HT-29 (cell line): Measurements from ENCODE around the gene RBM20. TPM values are rescaled to one million over a fixed set of nuclear protein-coding genes. Genes with fewer than 3 reads are reported as not detected.

Experiments used
- DNase-seq: peaks from one replicate; pipeline ENCODE4 v3.0.0-alpha.2; 2015; ENCODE audit warnings: low spot score
- total RNA-seq: library from RNA; depleted of rRNA; stranded (reverse); fragments of >200 nt; shearing (Covaris generic); gene quantifications from 2 replicates; pipeline ENCODE4 v1.2.3, GENCODE V29; 2014

RBM20 gene
- total RNA-seq, 1 experiment from 2014 or later: not detected

DNA sequence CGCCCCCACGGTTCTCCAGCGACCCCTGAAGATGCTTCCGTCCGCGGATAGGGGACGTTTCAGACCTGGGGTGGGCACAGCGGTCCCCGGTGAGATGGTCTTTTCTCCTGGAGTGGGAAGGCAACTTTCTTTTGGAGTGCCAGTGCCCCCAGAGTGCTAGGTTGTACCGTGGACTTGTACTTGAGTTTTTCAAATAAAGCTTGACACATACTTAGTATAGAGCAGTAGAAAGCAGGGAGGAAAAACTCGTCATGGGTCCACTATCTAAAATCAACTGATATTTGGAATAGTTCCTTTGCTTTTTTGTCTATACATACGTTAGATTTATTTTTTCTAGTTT lies 28.4 kb downstream of the RBM20 start:
- DNase-seq: no peak

- no peak for DNase-seq
Observed at GRCh38 chr10:110676016-110676415, 31.9 kb downstream of the RBM20 start.

GRCh38 chr10:110679486-110680272 lies 35.5 kb downstream of the RBM20 start:
- DNase-seq: no peak

DNA sequence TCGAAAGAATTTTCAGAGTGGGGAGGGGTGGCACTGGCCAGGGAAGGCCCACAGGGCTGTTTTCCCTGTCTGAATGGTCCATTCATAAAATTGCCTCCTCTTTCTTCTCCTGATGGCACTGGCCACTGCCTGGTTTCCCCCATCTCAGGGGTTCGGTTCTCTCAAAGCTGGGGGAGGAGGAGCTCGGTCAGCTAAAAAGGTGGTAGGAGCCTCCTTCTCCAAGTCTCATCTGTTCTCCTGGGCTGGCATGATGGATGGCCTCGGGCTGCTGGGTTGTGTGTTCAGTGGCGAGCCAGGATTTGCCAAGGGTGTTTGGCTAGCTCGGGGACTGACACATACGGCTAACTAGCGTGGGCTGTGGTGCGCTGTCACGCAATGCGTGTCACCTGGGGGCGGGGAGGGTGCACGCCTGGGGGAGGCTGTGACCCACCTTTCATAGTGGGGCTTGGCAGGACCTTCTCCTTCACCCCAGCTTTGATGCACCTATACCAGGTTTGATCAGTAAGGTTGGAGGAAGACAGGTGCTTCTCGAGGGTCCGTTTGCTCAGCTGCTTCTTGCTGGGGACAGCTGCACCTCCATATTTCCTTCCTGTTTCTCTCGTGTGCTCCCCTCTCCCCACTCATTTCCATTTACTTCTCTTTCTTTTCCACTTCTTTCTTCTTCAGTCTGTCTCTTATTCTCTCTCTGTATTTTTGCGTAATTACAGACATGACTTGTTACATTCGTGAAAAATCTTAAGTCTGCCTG lies 36.3 kb downstream of the RBM20 start:
- no peak for DNase-seq

DNA sequence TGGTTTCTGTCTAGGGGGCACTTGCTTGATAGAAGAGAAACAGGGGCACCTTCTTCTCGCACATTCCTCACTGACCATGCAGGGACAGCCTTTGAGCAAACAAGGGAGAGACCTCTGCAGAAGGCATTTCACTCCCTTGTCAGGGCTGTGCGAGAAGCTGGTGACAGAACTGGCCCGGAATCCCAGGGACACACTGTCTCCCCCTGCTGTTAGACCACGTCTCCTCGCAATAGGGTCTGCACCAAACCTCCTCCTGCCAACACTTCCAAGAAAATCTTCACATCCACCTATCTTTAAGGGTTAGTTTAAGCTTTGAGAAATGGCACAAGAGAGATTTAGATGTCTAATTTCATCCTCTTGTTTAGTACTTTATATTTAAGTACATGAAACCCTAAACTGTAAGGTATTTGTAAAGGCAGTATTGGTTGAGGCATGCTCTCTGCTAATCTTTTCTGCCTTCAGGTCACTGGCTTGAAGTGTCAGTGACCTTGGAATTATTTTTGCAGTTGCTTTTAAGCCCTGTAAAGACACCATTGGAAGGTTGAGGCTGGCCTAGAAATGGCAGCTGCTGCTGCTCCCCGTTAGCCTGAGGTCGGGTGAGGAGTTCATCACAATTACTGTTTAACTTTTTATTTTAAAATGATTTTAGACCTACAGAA lies 37.0 kb downstream of the RBM20 start:
- peak; percentile 49 for DNase-seq

DNA sequence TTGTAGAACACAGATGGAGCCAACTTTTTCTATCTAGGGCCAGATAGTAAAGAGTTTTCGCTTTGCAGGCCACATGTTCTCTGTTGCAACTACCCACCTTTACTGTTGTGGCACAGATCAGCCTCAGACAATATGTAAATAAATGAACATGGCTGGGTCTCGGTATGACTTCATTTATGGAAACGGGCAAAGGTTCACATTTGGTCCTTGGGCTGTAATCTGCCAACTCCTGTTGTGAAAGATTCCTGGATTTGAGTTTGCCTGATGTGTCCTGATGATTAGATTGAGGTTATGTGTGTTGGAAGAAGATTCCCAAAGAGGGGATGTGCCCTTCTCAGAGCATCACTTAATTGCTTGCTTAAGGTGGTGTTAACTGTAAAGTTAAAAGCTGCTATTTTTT lies 38.2 kb downstream of the RBM20 start:
- DNase-seq: no peak

DNA sequence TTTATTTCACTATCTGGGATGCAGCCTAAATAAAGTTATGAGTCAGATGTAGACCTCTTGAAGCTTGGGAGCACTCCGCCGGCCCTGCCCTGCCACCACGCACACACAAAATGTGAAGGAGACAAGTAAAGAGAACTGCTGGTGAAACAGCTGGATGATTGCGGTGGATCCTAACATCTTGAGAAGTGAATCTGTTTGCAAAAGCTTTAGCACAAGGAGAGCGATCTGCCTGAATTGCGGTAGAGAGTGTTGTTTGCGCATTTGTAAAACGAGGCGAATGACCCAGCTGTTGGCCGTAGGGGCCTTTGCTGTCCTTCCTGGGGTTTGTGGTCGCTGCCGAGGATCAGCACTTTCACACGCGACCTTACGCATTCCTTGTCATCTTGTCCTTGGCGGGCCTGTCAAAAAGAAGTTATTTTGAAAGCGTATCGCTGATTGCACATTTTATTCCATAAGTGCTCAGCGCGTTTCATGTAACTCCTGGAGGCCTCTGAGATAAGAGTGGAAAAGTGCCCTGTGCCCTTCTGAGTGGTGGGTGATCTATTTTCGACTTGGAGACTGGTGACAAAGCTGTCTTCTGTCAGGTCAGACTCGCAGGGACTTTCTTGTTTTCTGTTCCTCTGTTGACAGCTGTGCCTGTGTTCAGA lies 40.8 kb downstream of the RBM20 start:
- DNase-seq: no peak

GRCh38 chr10:110686047-110686446 lies 41.9 kb downstream of the RBM20 start:
- DNase-seq: no peak

GRCh38 chr10:110686949-110687348 lies 42.8 kb downstream of the RBM20 start:
- no peak for DNase-seq

GRCh38 chr10:110687400-110687799 lies 43.3 kb downstream of the RBM20 start:
- no peak for DNase-seq

- no peak for DNase-seq
Observed at GRCh38 chr10:110691139-110691538, 47.0 kb downstream of the RBM20 start.

- no peak for DNase-seq
Observed at GRCh38 chr10:110694263-110694662, 50.1 kb downstream of the RBM20 start.

DNA sequence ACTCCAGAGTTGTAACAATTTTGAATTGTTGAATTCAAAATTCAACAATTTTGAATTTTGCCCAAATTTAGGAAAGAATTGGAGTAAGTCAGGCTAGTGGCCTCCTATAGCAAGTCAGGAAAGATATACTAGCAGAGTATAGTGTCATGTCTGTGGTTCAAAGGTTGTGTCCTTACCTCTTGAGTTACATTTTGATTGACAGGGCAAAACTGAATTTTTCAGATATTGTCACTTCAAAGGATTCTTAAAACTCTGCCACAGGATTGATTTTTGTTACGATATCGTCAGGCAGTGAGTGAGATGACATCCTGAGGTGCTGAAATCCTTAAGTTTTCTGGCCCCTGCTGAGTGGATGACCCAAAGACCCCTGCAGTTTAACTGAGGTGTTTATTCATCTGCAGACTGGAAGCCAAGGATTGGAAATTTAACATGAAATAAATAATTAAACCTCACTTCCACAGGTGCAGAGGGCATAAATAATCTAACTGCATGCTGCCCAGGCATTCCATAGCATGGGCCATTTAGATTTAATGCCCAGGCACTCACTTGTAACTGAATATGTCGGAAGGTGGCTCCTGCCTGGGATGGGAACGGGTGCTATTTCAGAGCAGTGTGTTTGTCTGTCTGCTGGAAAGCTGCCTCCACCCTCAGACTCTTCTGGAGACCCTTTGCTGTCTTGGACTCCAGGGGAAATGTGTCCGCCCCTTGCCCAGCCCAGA lies 50.8 kb downstream of the RBM20 start:
- no peak for DNase-seq

GRCh38 chr10:110695539-110695886 lies 51.4 kb downstream of the RBM20 start:
- no peak for DNase-seq

GRCh38 chr10:110696436-110696835 lies 52.3 kb downstream of the RBM20 start:
- DNase-seq: no peak

DNA sequence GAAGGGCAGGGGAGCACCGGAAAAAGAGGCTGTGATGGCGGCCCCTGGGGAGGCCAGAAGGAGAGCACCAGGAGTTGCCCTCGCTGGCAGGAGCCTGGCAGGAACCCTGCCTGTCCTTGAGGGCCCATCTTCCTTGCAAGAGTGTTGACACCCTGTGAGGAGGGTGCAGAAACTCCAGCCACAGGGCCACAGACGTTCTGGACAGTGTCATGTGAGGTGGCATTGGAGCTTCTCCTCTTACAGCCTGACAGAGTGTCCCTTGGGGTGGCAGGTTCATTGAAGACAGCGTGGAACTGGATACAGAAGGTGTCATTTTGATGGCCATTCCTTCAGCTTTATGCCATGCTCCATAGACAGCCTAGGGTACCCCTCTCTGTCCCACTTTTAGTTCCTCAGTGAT lies 54.2 kb downstream of the RBM20 start:
- DNase-seq: no peak

GRCh38 chr10:110698782-110699201 lies 54.7 kb downstream of the RBM20 start:
- DNase-seq: no peak

DNA sequence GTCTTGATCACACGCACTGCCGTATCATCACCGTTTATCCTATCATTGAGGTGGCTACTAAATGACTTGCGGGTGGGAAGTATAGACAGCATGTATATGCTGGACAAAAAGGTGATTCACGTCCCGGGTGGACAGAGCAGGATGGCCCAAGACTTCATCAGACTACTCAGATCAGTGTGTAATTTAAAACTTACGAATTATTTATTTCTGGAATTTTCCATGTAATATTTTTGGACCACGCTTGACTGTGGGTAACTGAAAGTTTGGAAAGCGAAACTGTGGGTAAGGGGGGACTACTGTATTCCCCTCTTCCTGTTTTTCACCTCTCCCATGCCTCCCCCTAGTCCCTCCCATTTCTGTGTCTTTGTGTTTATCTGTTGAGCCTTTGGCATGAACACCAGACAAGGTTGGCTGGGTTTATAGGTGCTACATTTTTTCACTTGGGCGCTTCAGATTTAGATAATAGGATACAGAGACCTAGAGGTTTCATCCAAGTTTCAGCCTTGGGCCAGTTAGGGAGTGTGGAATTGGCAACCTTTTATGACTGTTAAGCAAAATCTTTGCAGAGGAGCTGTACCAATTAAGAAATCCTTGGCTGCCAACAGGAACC lies 55.8 kb downstream of the RBM20 start:
- no peak for DNase-seq

GRCh38 chr10:110700947-110701616 lies 56.9 kb downstream of the RBM20 start:
- no peak for DNase-seq

GRCh38 chr10:110701617-110701971 lies 57.5 kb downstream of the RBM20 start:
- no peak for DNase-seq

GRCh38 chr10:110704070-110704469 lies 59.9 kb downstream of the RBM20 start:
- no peak for DNase-seq
